SU-DHL-6 (cell line): ENCODE measurements around the gene DLG2.

Experiments used
- H2AFZ ChIP-seq: fragments of 200-600 bp; sonication (generic); 2 replicates; pipeline ENCODE4 v1.6.1; 2014; ENCODE audit warnings: low read depth, mild to moderate bottlenecking, moderate library complexity, mixed read lengths, antibody characterized with exemption, low read length; ENCODE audit not compliant: severe bottlenecking
- H3F3A ChIP-seq: fragments of 200-600 bp; shearing (Covaris generic); 2 replicates; pipeline ENCODE4 v1.6.0; 2016; ENCODE audit warnings: antibody characterized with exemption, mild to moderate bottlenecking; ENCODE audit not compliant: insufficient read depth
- H3K27ac ChIP-seq: fragments of 200-600 bp; sonication (generic); 2 replicates; pipeline ENCODE4 v1.5.1; 2016; ENCODE audit warnings: low read depth, mild to moderate bottlenecking, low read length, moderate library complexity, mixed read lengths
- H3K27me3 ChIP-seq: fragments of 200-600 bp; sonication (generic), shearing (Covaris generic); 2 replicates; pipeline ENCODE4 v1.6.0; 2014; ENCODE audit warnings: mild to moderate bottlenecking, low read length
- H3K36me3 ChIP-seq: fragments of 200-600 bp; sonication (generic); 2 replicates; pipeline ENCODE4 v1.6.1; 2014; ENCODE audit warnings: mild to moderate bottlenecking, low read length, mixed read lengths
- H3K4me2 ChIP-seq: fragments of 300-600, 200-600 bp; shearing (Covaris generic), sonication (generic); 2 replicates; pipeline ENCODE4 v1.6.0; 2014; ENCODE audit warnings: low read length, low read depth, mild to moderate bottlenecking; ENCODE audit not compliant: poor library complexity, severe bottlenecking
- H3K4me3 ChIP-seq: fragments of 200-600 bp; sonication (generic); 2 replicates; pipeline ENCODE4 v1.5.1; 2014; ENCODE audit warnings: antibody characterized with exemption, low read length, mild to moderate bottlenecking, mixed read lengths; ENCODE audit not compliant: insufficient read depth, poor library complexity, severe bottlenecking
- H3K79me2 ChIP-seq: fragments of 200-600 bp; sonication (generic); 2 replicates; pipeline ENCODE4 v1.6.1; 2014; ENCODE audit warnings: mild to moderate bottlenecking, low read length, moderate library complexity; ENCODE audit not compliant: insufficient read depth
- H3K9ac ChIP-seq: fragments of 200-600 bp; sonication (generic); 2 replicates; pipeline ENCODE4 v1.7.0; 2014; ENCODE audit warnings: mild to moderate bottlenecking, low read length
- H3K9me2 ChIP-seq: fragments of 200-600 bp; sonication (generic); replicated peaks from 2 replicates; pipeline ENCODE4 v1.6.1; 2014; ENCODE audit warnings: low read length; ENCODE audit not compliant: insufficient read depth
- H3K9me3 ChIP-seq: fragments of 200-600 bp; sonication (generic); 2 replicates; pipeline ENCODE4 v1.6.1; 2014; ENCODE audit warnings: low read length, mixed read lengths; ENCODE audit not compliant: insufficient read depth
- H4K20me1 ChIP-seq: fragments of 200-600 bp; sonication (generic); 2 replicates; pipeline ENCODE4 v1.6.1; 2014; ENCODE audit warnings: low read depth, mild to moderate bottlenecking, antibody characterized with exemption, low read length, moderate library complexity, mixed read lengths
- EZH2phosphoT487 ChIP-seq: fragments of 200-600 bp; sonication (generic), shearing (Covaris generic); conservative IDR thresholded peaks from 2 replicates; pipeline ENCODE4 v1.6.1; 2018; ENCODE audit warnings: mild to moderate bottlenecking, antibody characterized with exemption, low read length, moderate library complexity, mixed read lengths
- TF ChIP-seq, protein P1 (sequence below): fragments of 200-600 bp; sonication (generic); IDR thresholded peaks from one replicate; pipeline ENCODE4 v1.5.1; 2017; ENCODE audit warnings: antibody characterized with exemption, mild to moderate bottlenecking, low read length, moderate library complexity; ENCODE audit not compliant: insufficient read depth, poor library complexity, severe bottlenecking

The DLG2 gene

DNA sequence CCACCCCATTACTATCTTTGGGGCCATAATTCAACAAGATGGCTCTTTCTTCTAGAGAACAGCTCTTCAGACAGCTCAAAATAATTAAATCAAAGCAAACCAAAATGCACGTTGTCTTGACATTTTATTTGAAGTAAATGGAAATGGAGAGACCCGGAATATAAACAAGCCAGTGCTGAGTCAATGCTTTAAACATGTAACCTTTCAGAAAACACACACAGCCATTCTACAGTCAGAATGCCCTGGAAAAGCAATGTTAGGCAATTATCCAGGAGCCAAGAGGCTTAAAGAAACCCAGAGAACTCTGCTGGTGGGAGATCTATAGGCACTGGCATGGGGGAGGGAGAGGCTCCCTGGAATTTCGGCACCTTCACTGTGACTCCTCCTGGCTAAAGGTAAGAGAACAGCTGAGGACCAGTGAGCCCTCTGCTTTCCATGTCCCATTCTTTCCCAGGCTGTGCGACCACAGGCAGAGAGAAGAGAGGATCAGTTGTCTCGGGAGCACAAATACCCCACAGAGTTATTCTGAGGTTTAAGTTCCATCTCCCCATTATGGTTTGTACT, 2086.9 kb downstream of the DLG2 start:
- H4K20me1 ChIP-seq: no peaks in the 10 kb centered on the region
- H3K27me3 ChIP-seq: no peaks in the 10 kb centered on the region
- no peaks in the 10 kb centered on the region for H3K9me3 ChIP-seq
- H2AFZ ChIP-seq: no peak overlapping the region
- H3K4me3 ChIP-seq: no peak overlapping the region
- H3F3A ChIP-seq: no peaks in the 10 kb centered on the region
- no peak overlapping the region for H3K27ac ChIP-seq
- no peaks in the 10 kb centered on the region for H3K36me3 ChIP-seq
- H3K79me2 ChIP-seq: no peaks in the 10 kb centered on the region
- no peak overlapping the region for H3K9ac ChIP-seq
- H3K9me2 ChIP-seq: no peaks in the 10 kb centered on the region
- TF ChIP-seq EZH2phosphoT487: no peak
- TF ChIP-seq, protein P1, sequence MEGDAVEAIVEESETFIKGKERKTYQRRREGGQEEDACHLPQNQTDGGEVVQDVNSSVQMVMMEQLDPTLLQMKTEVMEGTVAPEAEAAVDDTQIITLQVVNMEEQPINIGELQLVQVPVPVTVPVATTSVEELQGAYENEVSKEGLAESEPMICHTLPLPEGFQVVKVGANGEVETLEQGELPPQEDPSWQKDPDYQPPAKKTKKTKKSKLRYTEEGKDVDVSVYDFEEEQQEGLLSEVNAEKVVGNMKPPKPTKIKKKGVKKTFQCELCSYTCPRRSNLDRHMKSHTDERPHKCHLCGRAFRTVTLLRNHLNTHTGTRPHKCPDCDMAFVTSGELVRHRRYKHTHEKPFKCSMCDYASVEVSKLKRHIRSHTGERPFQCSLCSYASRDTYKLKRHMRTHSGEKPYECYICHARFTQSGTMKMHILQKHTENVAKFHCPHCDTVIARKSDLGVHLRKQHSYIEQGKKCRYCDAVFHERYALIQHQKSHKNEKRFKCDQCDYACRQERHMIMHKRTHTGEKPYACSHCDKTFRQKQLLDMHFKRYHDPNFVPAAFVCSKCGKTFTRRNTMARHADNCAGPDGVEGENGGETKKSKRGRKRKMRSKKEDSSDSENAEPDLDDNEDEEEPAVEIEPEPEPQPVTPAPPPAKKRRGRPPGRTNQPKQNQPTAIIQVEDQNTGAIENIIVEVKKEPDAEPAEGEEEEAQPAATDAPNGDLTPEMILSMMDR: no peak
- H3K4me2 ChIP-seq: no peak overlapping the region

DNA sequence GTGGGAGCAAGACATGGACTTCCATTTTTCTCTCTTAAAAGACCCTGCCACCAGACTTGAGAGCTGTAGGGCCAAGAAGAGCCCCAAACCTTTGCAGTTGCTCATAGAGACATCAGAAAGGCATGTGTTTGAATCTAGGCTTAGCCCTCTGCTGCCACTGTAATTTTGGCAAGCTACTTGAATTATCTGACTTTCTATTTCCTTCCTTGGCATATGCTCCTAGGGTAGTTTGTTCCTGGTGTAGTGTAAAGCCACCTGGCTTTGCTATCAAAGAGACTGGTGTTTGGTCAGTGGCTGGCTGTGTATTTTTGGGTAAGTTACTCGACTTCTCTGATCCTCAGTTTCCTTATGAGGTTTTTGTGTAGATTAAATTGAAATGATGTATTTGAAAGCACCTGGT, 2088.9 kb downstream of the DLG2 start:
- Histone ChIP-seq H3K27ac (no peak overlapping the region), H3K27me3 (no peaks in the 10 kb centered on the region)
- no peak for TF ChIP-seq EZH2phosphoT487
- TF ChIP-seq, protein P1: no peak

DNA sequence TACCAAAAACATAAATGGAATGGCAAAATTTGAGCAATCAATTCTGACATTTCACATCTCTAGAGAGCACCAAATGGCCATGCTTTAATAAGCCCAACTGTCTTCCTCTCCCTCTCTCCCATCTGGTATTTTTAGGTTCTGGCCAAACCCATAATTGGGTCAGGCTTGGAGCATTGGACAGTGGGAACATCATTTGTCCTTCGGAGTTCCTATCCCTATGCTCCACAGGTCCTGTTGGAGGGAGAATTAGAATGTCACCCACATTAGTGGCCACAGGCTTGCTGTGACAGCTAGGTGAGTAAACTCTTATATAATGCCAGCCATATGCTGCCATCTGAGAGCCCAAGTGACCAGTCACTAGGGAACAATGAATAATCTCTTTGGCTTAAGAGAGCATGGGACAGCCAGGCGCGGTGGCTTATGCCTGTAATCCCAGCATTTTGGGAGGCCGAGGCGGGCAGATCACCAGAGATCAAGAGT, 2090.0 kb downstream of the DLG2 start:
- H3K9ac ChIP-seq: no peak overlapping the region
- no peak overlapping the region for H3K4me2 ChIP-seq
- no peak overlapping the region for H3K4me3 ChIP-seq
- H3K79me2 ChIP-seq: no peaks in the 10 kb centered on the region
- H3K9me3 ChIP-seq: no peaks in the 10 kb centered on the region
- no peak overlapping the region for H3K27ac ChIP-seq
- H3K9me2 ChIP-seq: no peaks in the 10 kb centered on the region
- H3F3A ChIP-seq: no peaks in the 10 kb centered on the region
- TF ChIP-seq EZH2phosphoT487: no peak
- TF ChIP-seq, protein P1: no peak
- H3K27me3 ChIP-seq: no peaks in the 10 kb centered on the region
- no peaks in the 10 kb centered on the region for H3K36me3 ChIP-seq
- no peak overlapping the region for H2AFZ ChIP-seq
- no peaks in the 10 kb centered on the region for H4K20me1 ChIP-seq

More for the DNA sequence above, 2088.9 kb downstream of the DLG2 start:
- H3K4me3 ChIP-seq: no peak overlapping the region
- H3K4me2 ChIP-seq: no peak overlapping the region
- no peaks in the 10 kb centered on the region for H3F3A ChIP-seq
- H3K9me2 ChIP-seq: no peaks in the 10 kb centered on the region
- no peaks in the 10 kb centered on the region for H4K20me1 ChIP-seq
- no peak overlapping the region for H2AFZ ChIP-seq
- H3K36me3 ChIP-seq: no peaks in the 10 kb centered on the region
- H3K79me2 ChIP-seq: no peaks in the 10 kb centered on the region
- no peak overlapping the region for H3K9ac ChIP-seq
- H3K9me3 ChIP-seq: no peaks in the 10 kb centered on the region
